HG02870 (cell line): ENCODE measurements around the gene TALDO1.

Experiments used
- ATAC-seq: cut with Tn5 transposase; IDR thresholded peaks from one replicate; pipeline ENCODE4 v1.9.1; 2021; ENCODE audit warnings: mild to moderate bottlenecking, moderate library complexity; ENCODE audit not compliant: unreplicated experiment

TALDO1 gene

GRCh38 chr11:714436-714835 lies 32.8 kb upstream of the TALDO1 start:
- ATAC-seq: no peak

GRCh38 chr11:719214-720016 lies 27.8 kb upstream of the TALDO1 start:
- no peak for ATAC-seq

GRCh38 chr11:720017-720641 lies 27.1 kb upstream of the TALDO1 start:
- no peak for ATAC-seq

GRCh38 chr11:720642-721246 lies 26.5 kb upstream of the TALDO1 start:
- no peak for ATAC-seq

- ATAC-seq: no peak
Measured at GRCh38 chr11:721247-721740, 26.0 kb upstream of the TALDO1 start.

- no peak for ATAC-seq
Measured at GRCh38 chr11:721741-722345, 25.4 kb upstream of the TALDO1 start.

GRCh38 chr11:722346-722811 lies 24.9 kb upstream of the TALDO1 start:
- ATAC-seq: no peak

GRCh38 chr11:723120-723883 lies 24.0 kb upstream of the TALDO1 start:
- ATAC-seq: no peak

- ATAC-seq: no peak
Measured at GRCh38 chr11:724049-724777, 23.1 kb upstream of the TALDO1 start.

GRCh38 chr11:724778-725386 lies 22.4 kb upstream of the TALDO1 start:
- no peak for ATAC-seq

- no peak for ATAC-seq
Measured at GRCh38 chr11:725624-726202, 21.6 kb upstream of the TALDO1 start.

GRCh38 chr11:726278-727220 lies 20.7 kb upstream of the TALDO1 start:
- no peak for ATAC-seq

- ATAC-seq: no peak
Measured at GRCh38 chr11:727281-727701, 20.0 kb upstream of the TALDO1 start.

- peak; percentile 58 for ATAC-seq
Measured at GRCh38 chr11:727859-728748, 19.2 kb upstream of the TALDO1 start.

GRCh38 chr11:728901-729491 lies 18.3 kb upstream of the TALDO1 start:
- ATAC-seq: no peak

- no peak for ATAC-seq
Measured at GRCh38 chr11:729492-730074, 17.7 kb upstream of the TALDO1 start.
